HEK293T (cell line): ENCODE measurements around the gene H1-8.

ENCODE experiments used
- CTCF ChIA-PET: fragments of 350-600 bp; formaldehyde crosslinking; extraction: SDS; loops from one replicate; lab custom pipeline; 2021; ENCODE audit warnings: antibody characterized with exemption, inconsistent platforms; lab: Yijun Ruan, JAX
- POLR2A ChIA-PET: fragments of 350-600 bp; formaldehyde crosslinking; extraction: SDS; loops from one replicate; lab custom pipeline; 2020; ENCODE audit warnings: antibody characterized with exemption, inconsistent platforms; lab: Yijun Ruan, JAX
- DNase-seq: peaks from one replicate; pipeline ENCODE4 v3.0.0; 2012; ENCODE audit warnings: mixed read lengths; ENCODE audit errors: extremely low spot score
- ARNT ChIP-seq: fragments of 450-650 bp; IDR thresholded peaks from 2 replicates; pipeline ENCODE4 v1.6.1; 2017; ENCODE audit warnings: mild to moderate bottlenecking
- BHLHE40 ChIP-seq: fragments of 450-650 bp; IDR thresholded peaks from 2 replicates; pipeline ENCODE4 v1.6.1; 2016; ENCODE audit warnings: mild to moderate bottlenecking, moderate library complexity, borderline replicate concordance
- CTBP1 ChIP-seq: fragments of 450-650 bp; IDR thresholded peaks from 2 replicates; pipeline ENCODE4 v1.6.1; 2016; ENCODE audit warnings: borderline replicate concordance
- ELF4 ChIP-seq: fragments of 450-650 bp; IDR thresholded peaks from 2 replicates; pipeline ENCODE4 v1.6.1; 2017; ENCODE audit warnings: antibody characterized with exemption
- FOXA1 ChIP-seq: fragments of 450-650 bp; IDR thresholded peaks from 2 replicates; pipeline ENCODE4 v1.6.1; 2016; ENCODE audit warnings: mild to moderate bottlenecking
- FOXK2 ChIP-seq: fragments of 450-650 bp; IDR thresholded peaks from 2 replicates; pipeline ENCODE4 v1.6.1; 2016; ENCODE audit warnings: mild to moderate bottlenecking
- FOXM1 ChIP-seq: fragments of 450-650 bp; IDR thresholded peaks from 2 replicates; pipeline ENCODE4 v1.6.1; 2017; ENCODE audit warnings: mild to moderate bottlenecking, borderline replicate concordance
- HDGF ChIP-seq: fragments of 450-650 bp; IDR thresholded peaks from 2 replicates; pipeline ENCODE4 v1.6.1; 2017; ENCODE audit warnings: antibody characterized with exemption, borderline replicate concordance
- L3MBTL2 ChIP-seq: fragments of 450-650 bp; conservative IDR thresholded peaks from 2 replicates; pipeline ENCODE4 v1.6.1; 2016; ENCODE audit warnings: mild to moderate bottlenecking
- LEF1 ChIP-seq: fragments of 450-650 bp; IDR thresholded peaks from 2 replicates; pipeline ENCODE4 v1.6.1; 2017; ENCODE audit warnings: mild to moderate bottlenecking, borderline replicate concordance
- NFRKB ChIP-seq: fragments of 450-650 bp; IDR thresholded peaks from 2 replicates; pipeline ENCODE4 v1.6.1; 2016; ENCODE audit warnings: mild to moderate bottlenecking, moderate library complexity
- PKNOX1 ChIP-seq: fragments of 450-650 bp; IDR thresholded peaks from 2 replicates; pipeline ENCODE4 v1.6.1; 2016
- SP1 ChIP-seq: fragments of 450-650 bp; IDR thresholded peaks from 2 replicates; pipeline ENCODE4 v1.6.1; 2017
- SUZ12 ChIP-seq: fragments of 450-650 bp; IDR thresholded peaks from 2 replicates; pipeline ENCODE4 v1.6.1; 2016; ENCODE audit warnings: mild to moderate bottlenecking
- TARDBP ChIP-seq: fragments of 450-650 bp; IDR thresholded peaks from 2 replicates; pipeline ENCODE4 v1.6.1; 2016
- ZNF384 ChIP-seq: fragments of 450-650 bp; IDR thresholded peaks from 2 replicates; pipeline ENCODE4 v1.6.1; 2016

The H1-8 gene

GRCh38 chr3:129582799-129583198 is 39.8 kb downstream of the H1-8 start:
- DNase-seq: no peak
- TF ChIP-seq CTBP1: no peak
- no peak for TF ChIP-seq LEF1
- TF ChIP-seq BHLHE40: no peak
- TF ChIP-seq FOXA1: no peak
- TF ChIP-seq PKNOX1: no peak
- no peak for TF ChIP-seq L3MBTL2
- TF ChIP-seq HDGF: no peak
- TF ChIP-seq SP1: no peak
- no peak for TF ChIP-seq FOXM1
- ChIA-PET POLR2A (no interaction called here), CTCF (interaction anchor here (1.4 kb wide), 1 partner anchor 9 kb away, joined by 3 read pairs; no protein-coding TSS in a partner anchor)

- no peak for DNase-seq
- ChIA-PET POLR2A (no interaction called here), CTCF (interaction anchor here (1.4 kb wide), 1 partner anchor 9 kb away, joined by 3 read pairs; no protein-coding TSS in a partner anchor)
- no peak for TF ChIP-seq BHLHE40
Measured at GRCh38 chr3:129583289-129583688, 40.3 kb downstream of the H1-8 start.

- TF ChIP-seq ZNF384 (no peak), FOXA1 (no peak), NFRKB (no peak), CTBP1 (no peak), HDGF (no peak), SUZ12 (no peak), ELF4 (no peak), BHLHE40 (no peak), FOXK2 (no peak), FOXM1 (no peak), PKNOX1 (no peak), L3MBTL2 (no peak), LEF1 (no peak), SP1 (no peak)
- CTCF ChIA-PET: no interaction called here
- DNase-seq: no peak
- POLR2A ChIA-PET: no interaction called here
Measured at GRCh38 chr3:129584631-129585030, 41.7 kb downstream of the H1-8 start.

- POLR2A ChIA-PET: no interaction called here
- DNase-seq: no peak
- CTCF ChIA-PET: no interaction called here
- TF ChIP-seq CTBP1: no peak
- TF ChIP-seq ELF4: no peak
- no peak for TF ChIP-seq FOXM1
- TF ChIP-seq L3MBTL2: no peak
- no peak for TF ChIP-seq SP1
- TF ChIP-seq NFRKB: no peak
- TF ChIP-seq ZNF384: no peak
- TF ChIP-seq SUZ12: no peak
- TF ChIP-seq FOXK2: no peak
- no peak for TF ChIP-seq FOXA1
- TF ChIP-seq BHLHE40: no peak
- no peak for TF ChIP-seq TARDBP
- no peak for TF ChIP-seq ARNT
- no peak for TF ChIP-seq PKNOX1
Measured at GRCh38 chr3:129585949-129586657, 43.1 kb downstream of the H1-8 start.

- no peak for DNase-seq
- POLR2A ChIA-PET: no interaction called here
- TF ChIP-seq SUZ12: no peak
- no peak for TF ChIP-seq PKNOX1
- no peak for TF ChIP-seq L3MBTL2
- TF ChIP-seq BHLHE40: no peak
- no peak for TF ChIP-seq ZNF384
- TF ChIP-seq CTBP1: no peak
- TF ChIP-seq TARDBP: no peak
- no peak for TF ChIP-seq FOXM1
- no peak for TF ChIP-seq ELF4
- CTCF ChIA-PET: no interaction called here
Measured at GRCh38 chr3:129586746-129587430, 43.9 kb downstream of the H1-8 start.
